SH-SY5Y (cell line): ENCODE data around the gene ACBD3.

ENCODE experiments used
- GATA2 ChIP-seq: IDR thresholded peaks from 2 replicates; pipeline ENCODE4 v1.6.1; 2011; ENCODE audit warnings: mild to moderate bottlenecking, low read depth, low read length
- GATA3 ChIP-seq: IDR thresholded peaks from 2 replicates; pipeline ENCODE4 v1.6.1; 2011; ENCODE audit warnings: low read depth, mild to moderate bottlenecking, low read length, moderate library complexity

DNA sequence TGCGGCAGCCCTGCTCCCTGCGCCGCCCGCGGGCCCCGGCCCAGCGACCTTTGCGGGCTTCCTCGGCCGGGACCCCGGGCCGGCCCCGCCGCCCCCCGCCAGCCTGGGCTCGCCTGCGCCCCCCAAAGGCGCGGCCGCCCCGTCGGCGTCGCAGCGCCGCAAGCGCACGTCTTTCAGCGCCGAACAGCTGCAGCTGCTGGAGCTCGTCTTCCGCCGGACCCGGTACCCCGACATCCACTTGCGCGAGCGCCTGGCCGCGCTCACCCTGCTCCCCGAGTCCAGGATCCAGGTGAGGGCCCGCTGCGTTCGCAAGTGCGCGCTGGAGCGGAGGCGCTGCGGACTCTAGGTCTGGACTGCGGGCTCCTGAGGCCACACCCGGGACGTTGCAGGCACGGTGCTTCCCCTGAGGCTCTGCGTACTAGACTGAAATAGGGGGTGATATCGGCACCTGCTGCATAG, 37.3 kb upstream of the ACBD3 start:
- TF ChIP-seq GATA3 = no peak
- TF ChIP-seq GATA2 = no peak
